ENCODE results near the gene TASL. TPM values are rescaled to one million over a fixed set of nuclear protein-coding genes. Genes with fewer than 3 reads are reported as not detected.

Gene TASL
- total RNA-seq, 1 experiment from 2014 or later: not detected

GRCh38 chrX:30525732-30526131, 51.8 kb downstream of the TASL start:
- Histone ChIP-seq H3K9me3 (ENCODE audit: low read depth, low read length, poor library complexity, severe bottlenecking) (no peaks in the 10 kb centered on the region), H3K27ac (ENCODE audit: low read depth, low read length, poor library complexity, severe bottlenecking) (no peak overlapping the region), H3K4me3 (ENCODE audit: low read depth, low read length, poor library complexity, severe bottlenecking) (no peak overlapping the region), H3K27me3 (replicated peaks; ENCODE audit: insufficient read depth, low read depth, low read length, poor library complexity) (no peaks in the 10 kb centered on the region), H3K36me3 (ENCODE audit: insufficient read depth, low read length, poor library complexity, severe bottlenecking) (no peaks in the 10 kb centered on the region), H3K4me1 (ENCODE audit: insufficient read depth, low read length, poor library complexity, severe bottlenecking) (peaks cover 9% of the 10 kb centered on the region)
- BruUV-seq (replicated peaks): no TSS peak
- TF ChIP-seq EZH2 (IDR thresholded peaks at IDR 0.05; ENCODE audit: borderline replicate concordance, low read depth, low read length, poor library complexity, severe bottlenecking): no peak
- TF ChIP-seq CTCF (conservative IDR thresholded peaks at IDR 0.05; ENCODE audit: low read depth, low read length): no peak
- no peak for DNase-seq (ENCODE audit: low spot score)
- POLR2A ChIA-PET (ENCODE audit: low non-redundant PET): no interaction called here
- intact Hi-C loops (cut with micrococcal nuclease; ENCODE audit: unreplicated experiment): no loop called here
- CTCF ChIA-PET: no interaction called here

GRCh38 chrX:30521440-30522182, 56.0 kb downstream of the TASL start:
- Histone ChIP-seq H3K9me3 (ENCODE audit: low read depth, low read length, poor library complexity, severe bottlenecking) (no peaks in the 10 kb centered on the region), H3K4me1 (ENCODE audit: insufficient read depth, low read length, poor library complexity, severe bottlenecking) (peaks cover 9% of the 10 kb centered on the region), H3K36me3 (ENCODE audit: insufficient read depth, low read length, poor library complexity, severe bottlenecking) (no peaks in the 10 kb centered on the region), H3K27me3 (replicated peaks; ENCODE audit: insufficient read depth, low read depth, low read length, poor library complexity) (no peaks in the 10 kb centered on the region), H3K27ac (ENCODE audit: low read depth, low read length, poor library complexity, severe bottlenecking) (no peak overlapping the region), H3K4me3 (ENCODE audit: low read depth, low read length, poor library complexity, severe bottlenecking) (no peak overlapping the region)
- TF ChIP-seq EZH2 (IDR thresholded peaks at IDR 0.05; ENCODE audit: borderline replicate concordance, low read depth, low read length, poor library complexity, severe bottlenecking): no peak
- no peak for TF ChIP-seq CTCF (conservative IDR thresholded peaks at IDR 0.05; ENCODE audit: low read depth, low read length)
- intact Hi-C loops (cut with micrococcal nuclease; ENCODE audit: unreplicated experiment): no loop called here
- CTCF ChIA-PET: no interaction called here
- no TSS peak for BruUV-seq (replicated peaks)
- POLR2A ChIA-PET (ENCODE audit: low non-redundant PET): no interaction called here
- DNase-seq (ENCODE audit: low spot score): peak; percentile 86

GRCh38 chrX:30513284-30513683, 64.3 kb downstream of the TASL start:
- Histone ChIP-seq H3K9me3 (ENCODE audit: low read depth, low read length, poor library complexity, severe bottlenecking) (no peaks in the 10 kb centered on the region), H3K27ac (ENCODE audit: low read depth, low read length, poor library complexity, severe bottlenecking) (no peak overlapping the region), H3K36me3 (ENCODE audit: insufficient read depth, low read length, poor library complexity, severe bottlenecking) (no peaks in the 10 kb centered on the region), H3K27me3 (replicated peaks; ENCODE audit: insufficient read depth, low read depth, low read length, poor library complexity) (no peaks in the 10 kb centered on the region), H3K4me3 (ENCODE audit: low read depth, low read length, poor library complexity, severe bottlenecking) (no peak overlapping the region), H3K4me1 (ENCODE audit: insufficient read depth, low read length, poor library complexity, severe bottlenecking) (no peaks in the 10 kb centered on the region)
- TF ChIP-seq CTCF (conservative IDR thresholded peaks at IDR 0.05; ENCODE audit: low read depth, low read length): peak; percentile 65
- no peak for TF ChIP-seq EZH2 (IDR thresholded peaks at IDR 0.05; ENCODE audit: borderline replicate concordance, low read depth, low read length, poor library complexity, severe bottlenecking)
- peak; percentile 34 for DNase-seq (ENCODE audit: low spot score)
- ChIA-PET POLR2A (ENCODE audit: low non-redundant PET) (no interaction called here), CTCF (no interaction called here)
- BruUV-seq (replicated peaks): no TSS peak
- intact Hi-C loops (cut with micrococcal nuclease; ENCODE audit: unreplicated experiment): no loop called here

Other genes starting within 250 kb of the TASL start
- gene GK, start 75.7 kb upstream of the TASL start, total RNA-seq (2021): 6.3 and 7.4 TPM in 2 replicates

Measured in A673 (cell line).